OCI-LY7 (cell line): ENCODE results near the gene ZDHHC8.

Experiments used
- EZH2phosphoT487 ChIP-seq: fragments of 200-600 bp; sonication (generic); IDR thresholded peaks from 2 replicates; pipeline ENCODE4 v1.6.1; 2018; ENCODE audit warnings: low read depth, borderline replicate concordance, mild to moderate bottlenecking, mixed run types, antibody characterized with exemption, low read length, moderate library complexity, mixed read lengths
- TF ChIP-seq, protein P1 (sequence below): fragments of 200-600 bp; sonication (generic); conservative IDR thresholded peaks from 2 replicates; pipeline ENCODE4 v1.5.1; 2014; ENCODE audit warnings: mild to moderate bottlenecking, antibody characterized with exemption, low read length, moderate library complexity, mixed read lengths

DNA sequence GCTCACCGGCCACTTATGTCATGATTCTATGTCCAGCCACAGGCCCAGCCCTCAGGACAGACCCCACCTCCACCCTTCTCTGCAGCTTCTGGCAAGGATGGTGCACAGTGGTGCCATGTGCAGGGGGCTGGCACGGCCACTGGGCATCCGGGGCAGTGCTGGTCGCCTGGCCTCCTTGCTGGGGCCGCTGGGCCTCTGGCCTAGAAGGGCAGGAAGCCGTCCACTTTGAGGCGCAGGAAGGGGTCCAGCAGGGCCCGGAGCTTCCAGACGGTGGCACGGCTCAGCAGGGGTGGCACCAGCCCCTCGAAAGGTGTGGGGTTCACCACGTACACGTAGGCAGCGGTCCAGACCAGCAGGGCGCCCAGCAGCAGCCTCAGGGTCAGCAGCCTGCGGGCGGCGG is 16.8 kb downstream of the ZDHHC8 start:
- TF ChIP-seq, protein P1, sequence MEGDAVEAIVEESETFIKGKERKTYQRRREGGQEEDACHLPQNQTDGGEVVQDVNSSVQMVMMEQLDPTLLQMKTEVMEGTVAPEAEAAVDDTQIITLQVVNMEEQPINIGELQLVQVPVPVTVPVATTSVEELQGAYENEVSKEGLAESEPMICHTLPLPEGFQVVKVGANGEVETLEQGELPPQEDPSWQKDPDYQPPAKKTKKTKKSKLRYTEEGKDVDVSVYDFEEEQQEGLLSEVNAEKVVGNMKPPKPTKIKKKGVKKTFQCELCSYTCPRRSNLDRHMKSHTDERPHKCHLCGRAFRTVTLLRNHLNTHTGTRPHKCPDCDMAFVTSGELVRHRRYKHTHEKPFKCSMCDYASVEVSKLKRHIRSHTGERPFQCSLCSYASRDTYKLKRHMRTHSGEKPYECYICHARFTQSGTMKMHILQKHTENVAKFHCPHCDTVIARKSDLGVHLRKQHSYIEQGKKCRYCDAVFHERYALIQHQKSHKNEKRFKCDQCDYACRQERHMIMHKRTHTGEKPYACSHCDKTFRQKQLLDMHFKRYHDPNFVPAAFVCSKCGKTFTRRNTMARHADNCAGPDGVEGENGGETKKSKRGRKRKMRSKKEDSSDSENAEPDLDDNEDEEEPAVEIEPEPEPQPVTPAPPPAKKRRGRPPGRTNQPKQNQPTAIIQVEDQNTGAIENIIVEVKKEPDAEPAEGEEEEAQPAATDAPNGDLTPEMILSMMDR: no peak
- TF ChIP-seq EZH2phosphoT487: no peak
